ENCODE results near the gene MTMR4. TPM values are rescaled to one million over a fixed set of nuclear protein-coding genes. Genes with fewer than 3 reads are reported as not detected.

MTMR4 gene
- total and polyA plus RNA-seq, 2 experiments from 2014 or later = 11.1 to 42.2 TPM

DNA sequence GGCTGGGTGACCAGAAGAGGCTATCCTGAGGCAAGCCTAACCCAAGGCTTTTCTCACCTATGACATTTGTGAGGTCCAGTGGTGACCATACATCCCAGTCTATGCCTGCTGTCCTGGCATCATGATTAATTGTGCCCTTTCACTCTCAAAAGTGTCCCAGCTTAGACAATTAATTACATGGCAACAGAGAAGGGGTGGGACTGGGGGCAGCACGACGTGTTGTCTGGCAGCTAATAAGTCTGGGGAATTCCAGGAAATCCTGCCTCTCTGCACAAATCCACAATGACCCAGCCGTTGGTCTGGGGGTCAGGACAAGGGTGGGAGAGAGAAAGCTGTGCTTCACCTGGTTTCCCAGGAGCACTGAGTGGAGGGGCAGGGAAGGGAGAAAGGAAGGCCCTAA lies 14.0 kb upstream of the MTMR4 start:
- H3K4me1 Mint-ChIP-seq = peaks cover 60% of the 10 kb centered on the region
- H3K4me2 ChIP-seq = no peak overlapping the region
- no peak overlapping the region for H3K4me3 ChIP-seq
- 0 out of 2 replicates have a peak, but pooled peaks cover 9% of the 10 kb centered on the region for H3K27me3 ChIP-seq (ENCODE audit: insufficient read depth)
- H3K4me1 ChIP-seq (ENCODE audit: insufficient read depth) = peaks cover 12% of the 10 kb centered on the region
- no peak overlapping the region for H3K27ac Mint-ChIP-seq
- no peaks in the 10 kb centered on the region; the same call in 2 of the 3 replicates for H3K9me3 Mint-ChIP-seq
- peaks cover 23% of the 10 kb centered on the region for H3K27me3 Mint-ChIP-seq (ENCODE audit: insufficient read depth, low read depth, poor library complexity)
- H4K20me1 ChIP-seq (replicated peaks; ENCODE audit: insufficient read depth) = no peaks in the 10 kb centered on the region
- H3F3A ChIP-seq (replicated peaks; ENCODE audit: low read depth) = no peaks in the 10 kb centered on the region
- no peaks in the 10 kb centered on the region; the same call in 2 of the 3 replicates for H3K36me3 Mint-ChIP-seq (ENCODE audit: low read depth)
- H3K36me3 ChIP-seq (ENCODE audit: insufficient read depth) = no peaks in the 10 kb centered on the region
- H3K79me2 ChIP-seq (replicated peaks; ENCODE audit: insufficient read depth) = no peaks in the 10 kb centered on the region
- H3K27ac ChIP-seq (ENCODE audit: low read depth) = no peak overlapping the region
- TF ChIP-seq, protein P1, sequence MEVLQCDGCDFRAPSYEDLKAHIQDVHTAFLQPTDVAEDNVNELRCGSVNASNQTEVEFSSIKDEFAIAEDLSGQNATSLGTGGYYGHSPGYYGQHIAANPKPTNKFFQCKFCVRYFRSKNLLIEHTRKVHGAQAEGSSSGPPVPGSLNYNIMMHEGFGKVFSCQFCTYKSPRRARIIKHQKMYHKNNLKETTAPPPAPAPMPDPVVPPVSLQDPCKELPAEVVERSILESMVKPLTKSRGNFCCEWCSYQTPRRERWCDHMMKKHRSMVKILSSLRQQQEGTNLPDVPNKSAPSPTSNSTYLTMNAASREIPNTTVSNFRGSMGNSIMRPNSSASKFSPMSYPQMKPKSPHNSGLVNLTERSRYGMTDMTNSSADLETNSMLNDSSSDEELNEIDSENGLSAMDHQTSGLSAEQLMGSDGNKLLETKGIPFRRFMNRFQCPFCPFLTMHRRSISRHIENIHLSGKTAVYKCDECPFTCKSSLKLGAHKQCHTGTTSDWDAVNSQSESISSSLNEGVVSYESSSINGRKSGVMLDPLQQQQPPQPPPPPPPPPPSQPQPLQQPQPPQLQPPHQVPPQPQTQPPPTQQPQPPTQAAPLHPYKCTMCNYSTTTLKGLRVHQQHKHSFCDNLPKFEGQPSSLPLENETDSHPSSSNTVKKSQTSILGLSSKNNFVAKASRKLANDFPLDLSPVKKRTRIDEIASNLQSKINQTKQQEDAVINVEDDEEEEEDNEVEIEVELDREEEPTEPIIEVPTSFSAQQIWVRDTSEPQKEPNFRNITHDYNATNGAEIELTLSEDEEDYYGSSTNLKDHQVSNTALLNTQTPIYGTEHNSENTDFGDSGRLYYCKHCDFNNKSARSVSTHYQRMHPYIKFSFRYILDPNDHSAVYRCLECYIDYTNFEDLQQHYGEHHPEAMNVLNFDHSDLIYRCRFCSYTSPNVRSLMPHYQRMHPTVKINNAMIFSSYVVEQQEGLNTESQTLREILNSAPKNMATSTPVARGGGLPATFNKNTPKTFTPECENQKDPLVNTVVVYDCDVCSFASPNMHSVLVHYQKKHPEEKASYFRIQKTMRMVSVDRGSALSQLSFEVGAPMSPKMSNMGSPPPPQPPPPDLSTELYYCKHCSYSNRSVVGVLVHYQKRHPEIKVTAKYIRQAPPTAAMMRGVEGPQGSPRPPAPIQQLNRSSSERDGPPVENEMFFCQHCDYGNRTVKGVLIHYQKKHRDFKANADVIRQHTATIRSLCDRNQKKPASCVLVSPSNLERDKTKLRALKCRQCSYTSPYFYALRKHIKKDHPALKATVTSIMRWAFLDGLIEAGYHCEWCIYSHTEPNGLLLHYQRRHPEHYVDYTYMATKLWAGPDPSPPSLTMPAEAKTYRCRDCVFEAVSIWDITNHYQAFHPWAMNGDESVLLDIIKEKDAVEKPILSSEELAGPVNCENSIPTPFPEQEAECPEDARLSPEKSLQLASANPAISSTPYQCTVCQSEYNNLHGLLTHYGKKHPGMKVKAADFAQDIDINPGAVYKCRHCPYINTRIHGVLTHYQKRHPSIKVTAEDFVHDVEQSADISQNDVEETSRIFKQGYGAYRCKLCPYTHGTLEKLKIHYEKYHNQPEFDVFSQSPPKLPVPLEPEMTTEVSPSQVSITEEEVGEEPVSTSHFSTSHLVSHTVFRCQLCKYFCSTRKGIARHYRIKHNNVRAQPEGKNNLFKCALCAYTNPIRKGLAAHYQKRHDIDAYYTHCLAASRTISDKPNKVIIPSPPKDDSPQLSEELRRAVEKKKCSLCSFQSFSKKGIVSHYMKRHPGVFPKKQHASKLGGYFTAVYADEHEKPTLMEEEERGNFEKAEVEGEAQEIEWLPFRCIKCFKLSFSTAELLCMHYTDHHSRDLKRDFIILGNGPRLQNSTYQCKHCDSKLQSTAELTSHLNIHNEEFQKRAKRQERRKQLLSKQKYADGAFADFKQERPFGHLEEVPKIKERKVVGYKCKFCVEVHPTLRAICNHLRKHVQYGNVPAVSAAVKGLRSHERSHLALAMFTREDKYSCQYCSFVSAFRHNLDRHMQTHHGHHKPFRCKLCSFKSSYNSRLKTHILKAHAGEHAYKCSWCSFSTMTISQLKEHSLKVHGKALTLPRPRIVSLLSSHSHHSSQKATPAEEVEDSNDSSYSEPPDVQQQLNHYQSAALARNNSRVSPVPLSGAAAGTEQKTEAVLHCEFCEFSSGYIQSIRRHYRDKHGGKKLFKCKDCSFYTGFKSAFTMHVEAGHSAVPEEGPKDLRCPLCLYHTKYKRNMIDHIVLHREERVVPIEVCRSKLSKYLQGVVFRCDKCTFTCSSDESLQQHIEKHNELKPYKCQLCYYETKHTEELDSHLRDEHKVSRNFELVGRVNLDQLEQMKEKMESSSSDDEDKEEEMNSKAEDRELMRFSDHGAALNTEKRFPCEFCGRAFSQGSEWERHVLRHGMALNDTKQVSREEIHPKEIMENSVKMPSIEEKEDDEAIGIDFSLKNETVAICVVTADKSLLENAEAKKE (CRISPR knock-in tag; IDR thresholded peaks at IDR 0.05) = no peak
- no peak for TF ChIP-seq NANOG (IDR thresholded peaks at IDR 0.05; ENCODE audit: borderline replicate concordance)
- TF ChIP-seq EZH2phosphoT487 (IDR thresholded peaks at IDR 0.05; ENCODE audit: unreplicated experiment) = no peak
- TF ChIP-seq, protein P2, sequence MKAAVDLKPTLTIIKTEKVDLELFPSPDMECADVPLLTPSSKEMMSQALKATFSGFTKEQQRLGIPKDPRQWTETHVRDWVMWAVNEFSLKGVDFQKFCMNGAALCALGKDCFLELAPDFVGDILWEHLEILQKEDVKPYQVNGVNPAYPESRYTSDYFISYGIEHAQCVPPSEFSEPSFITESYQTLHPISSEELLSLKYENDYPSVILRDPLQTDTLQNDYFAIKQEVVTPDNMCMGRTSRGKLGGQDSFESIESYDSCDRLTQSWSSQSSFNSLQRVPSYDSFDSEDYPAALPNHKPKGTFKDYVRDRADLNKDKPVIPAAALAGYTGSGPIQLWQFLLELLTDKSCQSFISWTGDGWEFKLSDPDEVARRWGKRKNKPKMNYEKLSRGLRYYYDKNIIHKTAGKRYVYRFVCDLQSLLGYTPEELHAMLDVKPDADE (IDR thresholded peaks at IDR 0.05) = no peak
- DNase-seq (ENCODE audit: low spot score) (no peak), ATAC-seq (no peak)
- H3K4me3 Mint-ChIP-seq = no peak overlapping the region
- H2AFZ ChIP-seq = no peak overlapping the region
- no peaks in the 10 kb centered on the region for H3K9me2 ChIP-seq (ENCODE audit: insufficient read depth)

DNA sequence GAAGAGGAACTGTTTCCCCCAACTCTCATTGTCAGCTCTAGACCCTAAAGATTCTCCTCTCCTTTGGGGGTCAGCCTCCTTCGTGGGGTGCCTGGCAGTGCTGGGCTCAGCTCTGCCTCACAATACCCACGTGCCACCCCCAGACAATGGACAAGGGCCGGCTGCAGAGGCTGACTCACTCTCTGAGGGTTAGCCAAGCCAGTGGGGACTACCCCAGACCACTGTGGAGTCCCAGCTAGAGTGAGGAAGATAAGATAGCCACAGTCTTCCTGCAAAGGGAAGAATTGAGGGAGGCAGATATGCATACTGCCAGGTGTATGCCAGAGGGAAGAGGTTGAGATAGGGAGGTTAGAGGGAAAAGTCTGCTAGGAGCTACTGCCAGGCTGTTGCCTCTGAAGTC lies 13.5 kb upstream of the MTMR4 start:
- Histone ChIP-seq H3K4me2 (no peak overlapping the region), H3K27me3 (ENCODE audit: insufficient read depth) (0 out of 2 replicates have a peak, but pooled peaks cover 5% of the 10 kb centered on the region), H3K79me2 (replicated peaks; ENCODE audit: insufficient read depth) (no peaks in the 10 kb centered on the region), H3F3A (replicated peaks; ENCODE audit: low read depth) (no peaks in the 10 kb centered on the region), H2AFZ (no peak overlapping the region), H3K27ac (ENCODE audit: low read depth) (no peak overlapping the region), H3K4me3 (no peak overlapping the region), H4K20me1 (replicated peaks; ENCODE audit: insufficient read depth) (no peaks in the 10 kb centered on the region), H3K36me3 (ENCODE audit: insufficient read depth) (no peaks in the 10 kb centered on the region), H3K9me2 (ENCODE audit: insufficient read depth) (no peaks in the 10 kb centered on the region), H3K4me1 (ENCODE audit: insufficient read depth) (peaks cover 12% of the 10 kb centered on the region)
- peaks cover 55% of the 10 kb centered on the region for H3K4me1 Mint-ChIP-seq
- ATAC-seq (no peak), DNase-seq (ENCODE audit: low spot score) (no peak)
- peaks cover 19% of the 10 kb centered on the region for H3K27me3 Mint-ChIP-seq (ENCODE audit: insufficient read depth, low read depth, poor library complexity)
- H3K9me3 Mint-ChIP-seq = no peaks in the 10 kb centered on the region; the same call in 2 of the 3 replicates
- no peaks in the 10 kb centered on the region; the same call in 2 of the 3 replicates for H3K36me3 Mint-ChIP-seq (ENCODE audit: low read depth)
- no peak overlapping the region for H3K27ac Mint-ChIP-seq
- H3K4me3 Mint-ChIP-seq = no peak overlapping the region
- TF ChIP-seq, protein P2 (IDR thresholded peaks at IDR 0.05) = no peak
- TF ChIP-seq EZH2 (IDR thresholded peaks at IDR 0.05; ENCODE audit: low read depth, unreplicated experiment) = no peak
- no peak for TF ChIP-seq POLR2AphosphoS5 (IDR thresholded peaks at IDR 0.05; ENCODE audit: low read depth)
- TF ChIP-seq ZNF114 (CRISPR knock-in tag; IDR thresholded peaks at IDR 0.05) = no peak
- TF ChIP-seq ZNF331 (CRISPR knock-in tag; IDR thresholded peaks at IDR 0.05; ENCODE audit: low read depth) = no peak
- no peak for TF ChIP-seq CREB1 (CRISPR knock-in tag; IDR thresholded peaks at IDR 0.05; ENCODE audit: low read depth)
- TF ChIP-seq STAT1 (IDR thresholded peaks at IDR 0.05; ENCODE audit: unreplicated experiment) = no peak
- TF ChIP-seq EZH2phosphoT487 (IDR thresholded peaks at IDR 0.05; ENCODE audit: unreplicated experiment) = no peak
- TF ChIP-seq NANOG (IDR thresholded peaks at IDR 0.05; ENCODE audit: borderline replicate concordance) = no peak
- TF ChIP-seq, protein P3, sequence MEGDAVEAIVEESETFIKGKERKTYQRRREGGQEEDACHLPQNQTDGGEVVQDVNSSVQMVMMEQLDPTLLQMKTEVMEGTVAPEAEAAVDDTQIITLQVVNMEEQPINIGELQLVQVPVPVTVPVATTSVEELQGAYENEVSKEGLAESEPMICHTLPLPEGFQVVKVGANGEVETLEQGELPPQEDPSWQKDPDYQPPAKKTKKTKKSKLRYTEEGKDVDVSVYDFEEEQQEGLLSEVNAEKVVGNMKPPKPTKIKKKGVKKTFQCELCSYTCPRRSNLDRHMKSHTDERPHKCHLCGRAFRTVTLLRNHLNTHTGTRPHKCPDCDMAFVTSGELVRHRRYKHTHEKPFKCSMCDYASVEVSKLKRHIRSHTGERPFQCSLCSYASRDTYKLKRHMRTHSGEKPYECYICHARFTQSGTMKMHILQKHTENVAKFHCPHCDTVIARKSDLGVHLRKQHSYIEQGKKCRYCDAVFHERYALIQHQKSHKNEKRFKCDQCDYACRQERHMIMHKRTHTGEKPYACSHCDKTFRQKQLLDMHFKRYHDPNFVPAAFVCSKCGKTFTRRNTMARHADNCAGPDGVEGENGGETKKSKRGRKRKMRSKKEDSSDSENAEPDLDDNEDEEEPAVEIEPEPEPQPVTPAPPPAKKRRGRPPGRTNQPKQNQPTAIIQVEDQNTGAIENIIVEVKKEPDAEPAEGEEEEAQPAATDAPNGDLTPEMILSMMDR (conservative IDR thresholded peaks at IDR 0.05; ENCODE audit: low read depth in 2 of 2) = no peak

All from GM23338 (cell line).